Tracheal epithelial cell (primary cell): ENCODE data around the gene HBS1L. TPM values are rescaled to one million over a fixed set of nuclear protein-coding genes. Genes with fewer than 3 reads are reported as not detected.

ENCODE experiments used
- total RNA-seq: library from RNA; depleted of rRNA; stranded (reverse); fragments of >200 nt; gene quantifications from 2 replicates; pipeline ENCODE4 v1.2.1, GENCODE V29; 2014

HBS1L gene
- 59.5 and 74.4 TPM in 2 replicates for total RNA-seq

DNA sequence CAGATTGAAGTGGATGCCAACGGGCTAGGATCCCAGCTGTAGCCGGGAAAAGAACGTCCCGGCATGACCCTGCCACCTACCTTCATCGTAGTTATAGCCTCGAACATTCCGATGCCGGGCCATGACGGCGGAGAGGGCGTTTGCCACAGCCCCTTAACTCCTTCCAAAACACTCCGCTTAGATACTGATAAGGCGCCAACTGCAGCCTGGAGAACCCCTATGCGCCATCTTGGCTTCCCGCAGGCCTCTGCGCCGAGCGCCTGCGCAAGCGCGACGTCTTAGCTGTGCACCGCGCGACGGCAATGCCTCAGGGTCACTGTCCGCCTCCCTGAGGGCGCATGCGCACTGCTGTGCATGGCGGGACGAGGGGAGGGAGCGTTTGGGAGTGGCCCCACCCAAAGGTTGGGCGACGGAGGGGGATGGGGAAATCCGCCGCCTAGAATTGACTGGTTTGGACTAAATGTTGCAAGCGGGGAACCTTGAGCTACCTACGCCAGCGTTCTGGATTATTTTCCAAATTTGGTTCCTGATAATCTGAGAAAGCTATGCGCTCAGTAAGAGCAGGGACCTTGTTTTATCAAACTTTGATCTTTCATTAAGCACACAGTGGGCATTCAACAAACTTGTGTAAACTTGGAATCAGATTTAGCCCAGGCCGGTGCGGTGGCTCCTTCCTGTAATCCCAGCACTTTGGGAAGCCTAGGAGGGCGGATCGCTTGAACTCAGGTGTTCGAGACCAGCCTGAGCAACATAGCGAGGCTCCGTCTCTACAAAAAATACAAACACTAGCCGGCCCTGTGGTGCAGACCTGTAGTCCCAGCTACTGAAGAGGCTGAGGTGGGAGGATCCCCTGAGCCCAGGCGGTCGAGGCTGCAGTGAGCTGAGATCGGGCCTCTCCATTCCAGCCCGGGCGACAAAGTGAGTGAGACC lies at the start of gene HBS1L:
Gene HBS1L (minus strand): TSS at position 254 of the 930 bp plus-strand sequence. CDS start 131 bp downstream, at position 123.

DNA sequence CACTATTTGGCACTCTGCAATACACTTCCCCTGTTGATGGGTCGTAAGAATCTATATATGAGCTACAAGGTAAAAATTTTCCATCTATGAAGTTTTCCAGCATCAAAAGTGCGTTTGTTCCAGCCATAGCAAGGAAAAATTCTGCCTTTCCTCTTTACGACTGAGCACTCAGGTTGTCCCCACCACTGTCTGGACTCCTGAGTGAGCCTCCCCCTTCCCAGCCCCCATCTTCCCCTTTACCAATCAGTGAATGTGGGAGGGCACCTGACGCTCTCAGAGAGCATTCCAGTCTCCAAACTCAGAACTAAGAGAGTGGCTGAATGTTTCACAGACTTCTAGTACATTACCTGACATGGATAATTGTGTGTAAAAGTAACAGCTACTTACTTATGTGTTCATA lies 104.7 kb downstream of the HBS1L start, which contains the start of gene ALDH8A1:
Gene ALDH8A1 (minus strand): TSS at position 175 of the 400 bp plus-strand sequence. CDS start 48 bp downstream, at position 127.

Other genes starting within 250 kb of the HBS1L start
- gene ALDH8A1, start 104.7 kb downstream of the HBS1L start, total RNA-seq, result 0.21 and 0.24 TPM in 2 replicates
- under 0.01 and 0.24 TPM in 2 replicates for gene MYB, start 126.5 kb upstream of the HBS1L start, total RNA-seq